PC-3 (cell line): ENCODE data around the gene PCDH9. TPM values are rescaled to one million over a fixed set of nuclear protein-coding genes. Genes with fewer than 3 reads are reported as not detected.

Experiments
- ATAC-seq: fragments of 200-7000 bp; cut with Tn5 transposase; 2 replicates; pipeline ENCODE4 v1.9.1; 2020; ENCODE audit warnings: mild to moderate bottlenecking, moderate library complexity
- BruUV-seq: library from RNA; stranded (reverse); fragments of 400-500 nt; replicated peaks from 2 replicates; lab custom pipeline; 2021; lab: Mats Ljungman, UMichigan
- CTCF ChIA-PET: fragments of 300-600 bp; sonication (Branson Sonifier 250); formaldehyde crosslinking; loops from one replicate; lab custom pipeline; 2022; ENCODE audit warnings: antibody characterized with exemption; lab: Charles Lee
- POLR2A ChIA-PET: fragments of 300-600 bp; sonication (Branson Sonifier 250); formaldehyde crosslinking; loops from one replicate; lab custom pipeline; 2022; ENCODE audit warnings: antibody characterized with exemption; ENCODE audit not compliant: unreplicated experiment; lab: Charles Lee
- DNase-seq: peaks from one replicate; pipeline ENCODE4 v3.0.0-alpha.2; 2015
- H2AFZ ChIP-seq: fragments of 300-600 bp; sonication (generic); 2 replicates; pipeline ENCODE4 v1.6.0; 2016; ENCODE audit warnings: antibody characterized with exemption, low read length
- H3F3A ChIP-seq: fragments of 300-600 bp; sonication (generic); one replicate; pipeline ENCODE4 v1.6.0; 2017; ENCODE audit warnings: antibody characterized with exemption, low read length, control low read depth, mild to moderate bottlenecking; ENCODE audit not compliant: unreplicated experiment
- H3K27ac ChIP-seq: fragments of 300-600 bp; sonication (generic); 2 replicates; pipeline ENCODE4 v1.5.1; 2016; ENCODE audit warnings: mild to moderate bottlenecking, low read length
- H3K27me3 ChIP-seq: fragments of 300-600 bp; sonication (generic); 2 replicates; pipeline ENCODE4 v1.6.1; 2016; ENCODE audit warnings: low read length, mixed read lengths
- H3K36me3 ChIP-seq: fragments of 300-600 bp; sonication (generic); 2 replicates; pipeline ENCODE4 v1.6.1; 2016; ENCODE audit warnings: low read depth, mixed run types, low read length, mixed read lengths
- H3K4me1 ChIP-seq: fragments of 300-600 bp; sonication (generic); 2 replicates; pipeline ENCODE4 v1.5.1; 2016; ENCODE audit warnings: low read length; ENCODE audit not compliant: insufficient read depth
- H3K4me2 ChIP-seq: fragments of 300-600 bp; sonication (generic); 2 replicates; pipeline ENCODE4 v1.6.0; 2016; ENCODE audit warnings: low read length
- H3K4me3 ChIP-seq: fragments of 300-600 bp; sonication (generic); 2 replicates; pipeline ENCODE4 v1.5.1; 2016; ENCODE audit warnings: mild to moderate bottlenecking, low read length, mixed read lengths
- H3K79me2 ChIP-seq: fragments of 300-600 bp; sonication (generic); 2 replicates; pipeline ENCODE4 v1.6.1; 2017; ENCODE audit warnings: low read length, mixed read lengths
- H3K9ac ChIP-seq: fragments of 300-600 bp; sonication (generic); 2 replicates; pipeline ENCODE4 v1.6.0; 2016; ENCODE audit warnings: mild to moderate bottlenecking, low read length
- H3K9me2 ChIP-seq: fragments of 300-600 bp; sonication (generic); replicated peaks from 2 replicates; pipeline ENCODE4 v1.6.1; 2016; ENCODE audit warnings: mixed run types, low read length, mixed read lengths
- H3K9me3 ChIP-seq: fragments of 300-600 bp; sonication (generic); 2 replicates; pipeline ENCODE4 v1.6.1; 2016; ENCODE audit warnings: low read length, mixed read lengths
- H4K20me1 ChIP-seq: fragments of 300-600 bp; sonication (generic); 2 replicates; pipeline ENCODE4 v1.6.1; 2016; ENCODE audit warnings: low read length, mixed read lengths
- EZH2 ChIP-seq: fragments of 300-600 bp; sonication (generic); IDR thresholded peaks from one replicate; pipeline ENCODE4 v1.6.1; 2017; ENCODE audit warnings: antibody characterized with exemption, mild to moderate bottlenecking, low read length; ENCODE audit not compliant: unreplicated experiment
- EZH2phosphoT487 ChIP-seq: fragments of 300-600 bp; sonication (generic); IDR thresholded peaks from 2 replicates; pipeline ENCODE4 v1.6.1; 2018; ENCODE audit warnings: mild to moderate bottlenecking, antibody characterized with exemption, low read length, borderline replicate concordance
- intact Hi-C: fragments of 100-400 bp; cut with micrococcal nuclease; formaldehyde crosslinking; loops from 2 replicates; pipeline ENCODE4 v1.9.0; 2023
- total RNA-seq: library from RNA; depleted of rRNA; stranded (reverse); fragments of >200 nt; gene quantifications from 2 replicates; pipeline ENCODE4 v1.2.3, GENCODE V29; 2014
- TF ChIP-seq, protein P1 (sequence below): fragments of 300-600 bp; sonication (generic); conservative IDR thresholded peaks from 2 replicates; pipeline ENCODE4 v1.5.1; 2017; ENCODE audit warnings: antibody characterized with exemption, low read depth, mild to moderate bottlenecking, low read length

Gene PCDH9
- total RNA-seq, 1 experiment from 2014 or later = 0.98 TPM

DNA sequence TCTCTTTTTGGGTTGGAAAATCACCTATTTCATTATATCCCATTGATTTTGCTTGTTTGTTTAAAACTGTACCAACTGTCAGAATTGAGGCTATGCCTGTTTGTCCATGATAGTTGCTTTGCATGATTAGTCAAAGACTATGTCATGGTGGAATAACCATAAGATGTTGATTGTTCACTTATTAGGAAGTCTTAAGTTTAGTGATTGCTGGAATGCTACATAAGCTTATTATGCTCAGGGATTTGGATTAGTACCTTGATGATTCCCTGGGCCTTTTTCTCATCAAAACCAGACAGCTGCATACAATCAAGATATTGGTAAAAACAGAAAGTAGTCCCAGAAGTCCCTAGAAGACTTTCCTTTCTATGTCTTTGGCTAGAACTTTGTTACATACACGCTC is 954.7 kb downstream of the PCDH9 start:
- BruUV-seq = no TSS peak
- H4K20me1 ChIP-seq = no peaks in the 10 kb centered on the region
- POLR2A ChIA-PET = interaction anchor here (0.6 kb wide), 1 partner anchor 135 kb away, joined by 3 read pairs; no protein-coding TSS in a partner anchor
- DNase-seq (no peak), ATAC-seq (no peak)
- no peak for TF ChIP-seq EZH2phosphoT487
- no peak for TF ChIP-seq EZH2
- TF ChIP-seq, protein P1, sequence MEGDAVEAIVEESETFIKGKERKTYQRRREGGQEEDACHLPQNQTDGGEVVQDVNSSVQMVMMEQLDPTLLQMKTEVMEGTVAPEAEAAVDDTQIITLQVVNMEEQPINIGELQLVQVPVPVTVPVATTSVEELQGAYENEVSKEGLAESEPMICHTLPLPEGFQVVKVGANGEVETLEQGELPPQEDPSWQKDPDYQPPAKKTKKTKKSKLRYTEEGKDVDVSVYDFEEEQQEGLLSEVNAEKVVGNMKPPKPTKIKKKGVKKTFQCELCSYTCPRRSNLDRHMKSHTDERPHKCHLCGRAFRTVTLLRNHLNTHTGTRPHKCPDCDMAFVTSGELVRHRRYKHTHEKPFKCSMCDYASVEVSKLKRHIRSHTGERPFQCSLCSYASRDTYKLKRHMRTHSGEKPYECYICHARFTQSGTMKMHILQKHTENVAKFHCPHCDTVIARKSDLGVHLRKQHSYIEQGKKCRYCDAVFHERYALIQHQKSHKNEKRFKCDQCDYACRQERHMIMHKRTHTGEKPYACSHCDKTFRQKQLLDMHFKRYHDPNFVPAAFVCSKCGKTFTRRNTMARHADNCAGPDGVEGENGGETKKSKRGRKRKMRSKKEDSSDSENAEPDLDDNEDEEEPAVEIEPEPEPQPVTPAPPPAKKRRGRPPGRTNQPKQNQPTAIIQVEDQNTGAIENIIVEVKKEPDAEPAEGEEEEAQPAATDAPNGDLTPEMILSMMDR = no peak
- H3K4me1 ChIP-seq = no peaks in the 10 kb centered on the region
- H3K9me3 ChIP-seq = no peaks in the 10 kb centered on the region
- intact Hi-C loops = no loop called here
- H3K9ac ChIP-seq = no peak overlapping the region
- no peaks in the 10 kb centered on the region for H3K79me2 ChIP-seq
- H3K4me2 ChIP-seq = no peak overlapping the region
- H2AFZ ChIP-seq = no peak overlapping the region
- no peak overlapping the region for H3K4me3 ChIP-seq
- H3K9me2 ChIP-seq = no peaks in the 10 kb centered on the region
- no peaks in the 10 kb centered on the region for H3K27me3 ChIP-seq
- CTCF ChIA-PET = no interaction called here
- no peak overlapping the region for H3K27ac ChIP-seq
- H3F3A ChIP-seq = no peaks in the 10 kb centered on the region
- H3K36me3 ChIP-seq = no peaks in the 10 kb centered on the region

GRCh38 chr13:66273011-66273410 is 957.1 kb downstream of the PCDH9 start:
- Histone ChIP-seq H3K36me3 (no peaks in the 10 kb centered on the region), H3K4me3 (no peak overlapping the region), H2AFZ (no peak overlapping the region), H3K9ac (no peak overlapping the region), H3K27ac (no peak overlapping the region), H3F3A (no peaks in the 10 kb centered on the region), H3K27me3 (no peaks in the 10 kb centered on the region), H3K79me2 (no peaks in the 10 kb centered on the region), H3K4me1 (no peaks in the 10 kb centered on the region), H3K4me2 (no peak overlapping the region), H3K9me3 (no peaks in the 10 kb centered on the region), H3K9me2 (no peaks in the 10 kb centered on the region), H4K20me1 (no peaks in the 10 kb centered on the region)
- TF ChIP-seq EZH2 = no peak
- TF ChIP-seq EZH2phosphoT487 = no peak
- TF ChIP-seq, protein P1 = no peak
- BruUV-seq = no TSS peak
- intact Hi-C loops = no loop called here
- CTCF ChIA-PET = no interaction called here
- DNase-seq (no peak), ATAC-seq (no peak)
- POLR2A ChIA-PET = interaction anchor here (0.6 kb wide), 1 partner anchor 36 kb away, joined by 4 read pairs; no protein-coding TSS in a partner anchor

GRCh38 chr13:66266761-66267160 is 963.4 kb downstream of the PCDH9 start:
- H3K4me1 ChIP-seq = no peaks in the 10 kb centered on the region
- TF ChIP-seq, protein P1 = no peak
- no peak for TF ChIP-seq EZH2phosphoT487
- TF ChIP-seq EZH2 = no peak
- H3K4me2 ChIP-seq = no peak overlapping the region

More at GRCh38 chr13:66266761-66267160, 963.4 kb downstream of the PCDH9 start:
- Histone ChIP-seq H3K27me3 (no peaks in the 10 kb centered on the region), H3K36me3 (no peaks in the 10 kb centered on the region), H3F3A (no peaks in the 10 kb centered on the region), H3K4me3 (no peak overlapping the region), H2AFZ (no peak overlapping the region), H4K20me1 (no peaks in the 10 kb centered on the region), H3K9me2 (no peaks in the 10 kb centered on the region), H3K79me2 (no peaks in the 10 kb centered on the region), H3K9me3 (no peaks in the 10 kb centered on the region), H3K27ac (no peak overlapping the region), H3K9ac (no peak overlapping the region)
- POLR2A ChIA-PET = no interaction called here
- intact Hi-C loops = no loop called here
- ATAC-seq = no peak
- BruUV-seq = no TSS peak
- CTCF ChIA-PET = no interaction called here
- DNase-seq = no peak
